Measurements from ENCODE around the gene GAS2L2.

DNA sequence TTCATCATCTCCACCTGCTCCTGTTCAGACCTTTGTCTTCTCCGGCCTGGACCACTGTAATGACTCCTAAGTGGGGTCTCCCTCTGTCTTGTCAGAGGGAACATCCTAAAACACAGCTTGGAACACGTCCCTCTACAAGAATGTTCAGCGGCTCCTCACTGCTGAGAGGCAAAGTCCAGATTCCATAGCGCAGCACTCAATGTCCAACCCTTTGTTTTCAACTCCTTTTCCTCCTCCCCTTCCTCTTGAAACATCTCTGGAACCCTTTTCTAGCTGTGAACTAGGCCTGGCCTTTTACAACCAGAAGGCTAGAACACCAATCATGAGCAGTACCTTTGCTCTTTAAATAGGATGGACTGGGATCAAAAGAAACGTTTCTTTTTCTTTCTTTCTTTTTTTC lies 8.6 kb upstream of the GAS2L2 start:
- no peak for TF ChIP-seq CTCF (IDR thresholded peaks at IDR 0.05)
- no peak for TF ChIP-seq POLR2A (IDR thresholded peaks at IDR 0.05)
